ENCODE data around the gene TIMELESS.
"Not testable (repeated sequence)": the region's sequence is repeated elsewhere in the genome, so short reads cannot be mapped to it uniquely, and the experiment has no call there.

TIMELESS gene

DNA sequence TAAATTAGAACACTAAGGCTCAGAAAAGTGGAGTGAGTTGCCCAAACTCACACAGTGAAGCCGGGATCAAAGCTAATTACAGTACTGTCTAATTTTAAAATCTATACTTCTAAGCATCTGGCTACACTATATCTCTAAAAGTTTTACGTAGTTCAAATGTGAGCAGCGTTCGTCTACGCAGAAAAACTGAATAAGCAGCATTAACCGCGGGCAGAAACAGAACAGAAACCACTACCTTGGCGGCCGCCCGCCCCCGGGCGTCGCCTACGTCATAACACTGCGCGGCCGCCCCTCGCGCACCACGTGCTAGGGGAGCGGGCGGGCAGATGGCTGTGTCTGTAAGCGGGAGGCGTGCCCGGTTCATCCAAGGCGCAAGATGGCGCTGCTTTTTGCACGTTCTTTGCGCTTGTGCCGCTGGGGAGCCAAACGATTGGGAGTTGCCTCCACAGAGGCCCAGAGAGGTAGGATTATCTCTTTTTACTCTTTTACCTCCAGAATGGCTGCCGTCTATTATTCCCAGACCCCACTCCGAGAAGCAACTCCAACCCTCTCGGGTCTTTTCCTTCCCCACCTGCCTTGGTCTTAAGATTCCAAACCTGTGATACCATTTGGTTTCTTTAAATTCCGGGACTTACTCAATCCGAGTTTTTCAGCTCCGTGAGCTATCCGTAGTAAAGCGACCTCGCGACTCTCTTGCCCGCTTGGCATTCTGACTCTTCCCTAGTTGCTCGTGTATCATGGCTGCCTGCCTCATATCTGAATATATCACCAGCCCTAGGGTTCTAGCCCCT, 19.2 kb upstream of the TIMELESS start, which contains the start of gene SPRYD4:
Gene SPRYD4 (plus strand): TSS at position 363 of the 791 bp plus-strand sequence. CDS start 14 bp downstream, at position 377.
- peak; percentile 78 for DNase-seq

DNA sequence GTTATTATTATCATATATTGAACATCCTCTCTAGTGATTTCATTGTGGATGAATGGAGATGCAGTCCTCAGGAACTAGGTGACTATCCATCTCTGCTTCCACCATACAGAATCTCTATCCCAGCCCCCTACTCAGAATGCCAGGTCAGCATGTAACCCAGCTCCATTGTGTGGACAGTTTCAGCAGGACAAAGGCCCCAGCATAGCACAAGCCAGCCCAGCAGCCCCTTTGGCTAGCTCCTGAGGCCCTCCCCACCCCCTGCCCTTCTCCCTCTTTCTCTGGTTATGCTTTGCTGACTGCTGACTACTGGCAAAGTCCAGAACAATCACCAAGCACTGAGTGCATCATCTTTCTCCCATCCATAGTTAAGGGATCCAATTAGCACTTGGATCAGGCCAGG, 13.3 kb upstream of the TIMELESS start:
- DNase-seq, result no peak

DNA sequence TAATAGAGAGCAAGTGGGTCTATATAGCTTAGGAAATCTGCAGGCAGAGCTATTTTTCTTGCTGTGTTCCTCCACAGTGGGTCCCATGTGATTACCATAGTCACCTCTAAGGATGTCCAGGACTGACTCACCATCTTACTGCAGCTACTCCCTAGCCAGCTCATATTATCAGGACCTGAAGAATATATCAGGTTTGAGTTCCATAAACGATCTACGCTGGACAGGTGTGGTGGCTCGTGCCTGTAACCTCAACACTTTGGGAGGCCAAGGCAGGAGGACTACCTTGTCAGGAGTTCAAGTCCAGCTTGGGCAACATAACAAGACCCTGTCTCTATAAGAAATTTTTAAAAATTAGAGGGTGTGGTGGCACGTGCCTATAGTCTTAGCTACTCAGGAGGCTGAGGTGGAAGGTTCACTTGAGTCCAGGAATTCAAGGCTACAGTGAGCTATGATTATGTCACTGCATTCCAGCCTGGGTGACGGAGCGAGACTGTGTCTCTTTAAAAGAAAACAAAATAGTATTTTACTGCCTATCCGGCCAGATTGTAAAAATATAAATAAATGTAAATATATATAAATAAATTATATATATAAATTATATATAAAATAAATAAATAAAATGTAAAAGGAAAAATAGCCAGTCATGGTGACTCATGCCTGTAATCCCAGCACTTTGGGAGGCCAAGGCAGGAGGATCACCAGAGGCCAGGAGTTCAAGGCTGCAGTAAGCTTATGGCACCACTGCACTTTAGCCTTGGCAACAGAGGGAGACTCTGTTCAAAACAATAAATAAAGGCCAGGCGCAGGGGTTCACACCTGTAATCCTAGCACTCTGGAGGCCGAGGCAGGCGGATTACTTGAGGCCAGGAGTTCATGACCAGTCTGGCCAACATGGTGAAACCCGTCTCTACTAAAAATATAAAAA, 12.3 kb upstream of the TIMELESS start:
- DNase-seq, result no peak

DNA sequence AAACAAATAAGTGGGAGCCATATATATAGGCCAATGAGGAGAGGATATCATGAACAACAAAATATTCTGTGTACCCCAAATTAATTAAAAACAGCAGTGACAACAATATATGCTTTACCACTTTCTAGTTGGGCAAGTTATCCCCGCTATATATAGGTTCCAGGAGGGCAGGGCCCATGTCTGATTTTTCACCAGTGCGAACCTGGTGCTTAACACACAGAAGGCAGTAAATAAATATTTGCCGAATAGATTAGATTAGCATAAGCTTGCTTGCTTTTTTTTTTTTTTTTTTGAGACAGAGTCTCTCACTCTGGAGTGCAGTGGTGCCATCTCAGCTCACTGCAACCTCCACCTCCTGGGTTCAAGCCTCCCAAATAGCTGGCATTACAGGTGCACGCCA, 8.6 kb upstream of the TIMELESS start:
- DNase-seq, result no peak

DNA sequence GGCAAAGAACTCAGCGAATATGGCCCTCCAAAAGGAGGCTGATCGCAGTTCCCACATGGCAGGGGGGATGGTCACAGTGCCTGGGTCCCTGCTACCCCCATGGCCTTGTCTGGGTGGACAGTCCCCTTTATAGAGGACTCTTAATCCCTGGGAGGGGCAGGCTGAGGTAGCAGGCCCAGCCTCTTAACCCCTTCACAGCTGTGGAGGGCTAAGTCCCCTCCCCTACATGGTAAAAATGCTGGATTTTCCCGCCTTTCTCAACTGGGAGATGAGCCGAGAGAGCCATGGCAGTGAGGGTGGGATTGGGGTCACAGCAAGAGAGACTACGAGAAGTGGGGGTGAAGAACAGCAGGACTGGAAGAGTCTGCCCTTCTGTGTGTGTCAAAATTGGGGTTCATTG, 5.3 kb upstream of the TIMELESS start, which contains the start of gene MIP:
Gene MIP (minus strand): TSS at position 101 of the 400 bp plus-strand sequence. CDS start 44 bp downstream, at position 57.
- DNase-seq, result no peak

DNA sequence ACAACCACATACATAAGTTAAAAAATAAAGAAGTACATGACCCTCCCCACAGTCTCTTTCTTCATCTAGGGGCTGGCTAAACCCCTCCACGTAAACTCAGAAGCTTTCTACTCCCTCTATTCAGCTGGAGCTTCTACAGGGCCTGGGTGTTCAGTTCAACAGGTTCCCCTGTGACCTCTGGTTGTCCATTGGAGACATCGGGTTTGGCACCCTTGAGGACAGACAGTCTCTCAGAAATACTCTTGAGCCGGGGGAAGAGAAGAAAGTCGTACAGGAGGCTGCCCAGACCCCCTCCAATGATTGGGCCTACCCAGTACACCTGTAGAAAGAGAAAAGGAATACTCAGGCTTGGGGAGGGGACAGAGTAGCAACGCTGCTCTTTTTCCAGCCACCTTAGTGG, 1.9 kb upstream of the TIMELESS start:
- DNase-seq, result no peak

DNA sequence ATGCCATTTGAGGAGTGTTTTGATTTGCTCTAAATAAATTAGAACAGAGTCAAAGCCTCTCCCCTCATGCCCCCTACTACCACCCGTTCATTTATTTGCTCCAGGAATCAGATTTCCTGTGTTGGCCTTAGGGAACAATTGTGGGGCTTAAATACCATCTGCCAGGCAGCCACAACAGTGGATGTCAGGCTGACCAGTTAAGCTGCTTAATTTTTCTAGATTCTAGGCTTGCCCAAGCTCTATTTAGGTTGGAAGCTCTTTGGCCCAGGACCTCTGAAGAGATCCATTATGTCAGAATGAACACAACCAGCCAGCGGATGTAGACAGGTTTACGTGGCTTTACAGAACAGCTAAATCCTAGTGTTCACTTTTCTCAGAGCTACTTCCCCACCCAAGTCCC, 1.0 kb upstream of the TIMELESS start:
- no peak for DNase-seq

DNA sequence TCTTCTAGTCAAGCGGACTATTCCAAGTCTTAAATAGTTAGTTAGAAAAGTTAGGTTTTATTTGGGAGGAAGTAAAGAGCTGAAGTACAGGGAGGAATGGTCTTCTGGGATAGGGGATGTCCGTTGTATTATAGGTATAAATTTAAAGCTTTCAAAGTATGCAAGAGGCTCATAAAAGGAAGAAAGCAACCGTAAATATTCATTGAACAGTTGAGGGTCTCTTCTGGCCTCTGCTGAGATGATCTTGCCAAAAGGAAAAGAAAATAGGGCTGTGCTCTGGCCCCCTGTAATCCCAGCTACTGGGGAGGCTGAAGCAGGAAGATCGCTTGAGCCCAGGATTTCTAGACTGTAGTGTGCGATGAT, 377 bp upstream of the TIMELESS start:
- DNase-seq, result no peak

DNA sequence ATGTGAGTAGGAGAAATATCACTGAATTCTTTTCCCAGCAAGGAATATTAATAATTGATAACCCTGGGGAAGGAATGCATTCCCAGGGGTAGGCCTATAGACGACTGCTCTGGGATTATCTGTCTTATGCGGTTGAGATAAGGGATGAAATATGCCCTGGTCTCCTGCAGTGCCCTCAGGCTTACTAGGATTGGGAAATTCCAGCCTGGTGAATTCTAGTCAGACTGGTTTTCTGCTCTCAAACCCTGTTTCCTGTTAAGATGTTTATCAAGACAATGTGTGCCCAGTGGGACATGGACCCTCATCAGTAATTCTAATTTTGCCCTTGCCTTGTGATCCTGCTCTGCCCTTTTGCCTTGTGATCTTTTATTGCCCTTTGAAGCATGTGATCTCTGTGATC, 6.0 kb downstream of the TIMELESS start:
- not testable (repeated sequence) for DNase-seq

DNA sequence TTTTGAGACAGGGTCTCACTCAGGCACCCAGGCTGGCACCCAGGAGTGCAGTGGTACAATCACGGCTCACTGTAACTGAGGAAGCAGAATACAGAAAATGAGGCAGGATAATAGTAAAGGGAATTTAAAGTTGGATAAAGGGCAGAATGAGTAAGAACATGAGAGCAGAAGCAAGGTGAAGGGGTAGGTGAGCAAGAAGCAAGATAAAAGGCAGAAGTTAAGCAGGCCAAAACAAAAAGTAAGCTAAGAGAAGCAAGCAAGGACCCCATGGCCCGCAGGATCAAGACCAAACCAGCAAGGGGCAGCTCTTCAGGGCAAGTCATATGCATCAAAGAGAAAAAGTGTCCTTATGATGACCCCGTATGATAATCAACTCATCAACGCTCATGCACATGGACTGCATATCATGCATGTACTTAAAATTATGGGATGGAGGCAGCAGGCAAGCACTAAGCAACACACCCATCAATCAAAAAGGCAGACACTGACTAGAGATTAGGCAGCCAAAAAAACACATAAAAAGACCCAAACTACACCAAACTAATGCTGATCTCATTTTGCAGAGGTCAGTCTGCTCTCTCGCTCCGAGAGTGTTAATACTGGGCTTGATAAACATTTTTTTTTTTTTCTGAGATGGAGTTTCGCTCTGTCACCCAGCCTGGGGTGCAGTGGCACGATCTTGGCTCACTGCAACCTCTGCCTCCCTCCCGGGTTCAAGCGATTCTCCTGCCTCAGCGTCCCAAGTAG, 11.6 kb downstream of the TIMELESS start:
- no peak for DNase-seq

DNA sequence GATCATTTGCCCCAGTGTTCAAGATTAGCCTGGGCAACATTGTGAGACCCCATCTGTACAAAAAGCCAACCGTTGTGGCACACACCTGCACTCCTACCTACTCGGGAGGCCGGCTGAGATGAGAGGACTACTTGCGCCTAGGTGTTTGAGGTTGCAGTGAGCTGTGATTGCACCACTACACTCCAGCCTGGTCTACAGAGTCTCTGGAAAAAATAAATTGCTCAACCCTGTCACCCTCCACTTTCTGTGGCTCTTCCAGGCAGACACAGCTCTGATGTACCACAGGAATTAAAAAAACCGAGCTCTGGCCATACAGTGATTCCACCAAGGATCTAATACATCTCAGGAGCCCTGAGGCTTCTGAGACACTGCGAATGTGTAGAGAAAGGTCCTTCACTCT, 14.4 kb downstream of the TIMELESS start:
- no peak for DNase-seq

DNA sequence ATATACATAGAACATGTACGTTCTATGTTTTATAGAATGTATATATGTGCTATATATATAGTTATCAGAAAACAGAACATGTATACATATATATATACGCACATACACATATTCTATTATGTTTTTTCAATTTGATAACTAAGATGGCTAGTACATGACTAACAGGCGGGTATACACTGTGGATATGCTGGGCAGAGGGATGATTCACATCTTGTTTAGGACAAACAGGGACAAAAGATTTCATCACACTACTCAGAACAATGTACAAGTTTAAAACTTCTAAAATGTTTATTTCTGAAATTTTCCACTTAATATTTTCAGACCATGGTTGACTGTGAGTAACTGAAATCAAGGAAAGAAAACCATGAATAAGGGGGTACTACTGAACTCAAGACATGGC, 17.4 kb downstream of the TIMELESS start:
- DNase-seq, result no peak

DNA sequence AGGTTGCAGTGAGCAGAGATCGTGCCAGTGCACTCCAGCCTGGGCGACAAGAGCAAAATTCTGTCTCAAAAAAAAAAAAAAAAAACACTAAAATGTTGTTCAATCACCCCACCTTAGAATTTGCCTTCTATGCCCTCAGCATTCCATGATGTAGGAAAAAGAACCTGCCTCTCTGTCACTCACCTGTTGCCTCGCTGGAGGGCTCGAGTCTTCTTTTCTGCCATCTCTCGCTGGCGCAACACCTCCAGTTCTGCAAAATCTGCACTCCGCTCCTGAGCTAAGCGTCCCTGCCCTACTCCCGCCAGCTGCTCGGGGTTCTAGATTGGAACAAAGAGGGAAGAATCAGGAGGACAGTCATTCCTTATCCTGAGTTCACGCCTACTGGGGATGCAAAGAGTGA, 17.9 kb downstream of the TIMELESS start:
- DNase-seq, result no peak

DNA sequence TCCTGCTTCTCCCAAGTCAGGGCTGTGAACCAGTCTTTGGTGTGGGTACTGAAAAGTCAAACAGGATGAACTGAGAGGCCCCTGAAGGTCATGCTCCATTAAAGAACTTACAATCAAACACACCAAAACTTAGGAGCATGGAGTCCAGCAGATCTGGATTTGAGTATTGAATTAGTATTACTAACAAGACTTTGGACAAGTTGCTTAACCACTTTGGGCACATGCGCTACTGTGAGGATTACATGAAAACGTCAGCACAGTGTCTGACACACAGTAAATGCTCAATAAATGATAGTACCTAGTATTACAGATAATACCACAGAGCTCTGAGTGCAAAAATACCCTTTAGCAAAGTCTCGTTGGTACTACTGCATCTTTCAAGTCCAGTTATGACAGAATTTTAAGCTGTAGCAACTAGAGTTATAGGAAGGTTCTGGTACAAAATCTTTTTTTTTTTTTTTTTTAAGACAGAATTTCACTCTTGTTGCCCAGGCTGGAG, 23.2 kb downstream of the TIMELESS start:
- no peak for DNase-seq

DNA sequence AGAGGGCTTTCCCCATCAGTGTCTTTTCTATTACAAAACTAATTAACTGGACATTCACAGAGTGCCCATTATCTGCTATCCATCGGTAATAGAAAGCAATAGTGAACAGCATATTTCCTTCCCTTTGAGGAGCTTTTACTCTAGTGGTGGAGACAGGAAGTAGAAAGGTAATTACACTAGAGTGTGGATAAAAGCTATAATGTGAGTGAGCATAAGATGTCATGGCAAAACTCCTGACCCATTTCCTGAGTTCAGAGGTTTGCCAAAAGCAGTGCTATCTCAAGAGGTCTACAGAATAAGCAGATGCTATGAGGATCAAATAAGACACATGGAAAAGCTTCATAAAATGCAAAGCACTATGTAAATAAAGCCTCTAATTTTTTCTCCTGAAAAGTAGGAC, 24.0 kb downstream of the TIMELESS start:
- DNase-seq, result no peak

DNA sequence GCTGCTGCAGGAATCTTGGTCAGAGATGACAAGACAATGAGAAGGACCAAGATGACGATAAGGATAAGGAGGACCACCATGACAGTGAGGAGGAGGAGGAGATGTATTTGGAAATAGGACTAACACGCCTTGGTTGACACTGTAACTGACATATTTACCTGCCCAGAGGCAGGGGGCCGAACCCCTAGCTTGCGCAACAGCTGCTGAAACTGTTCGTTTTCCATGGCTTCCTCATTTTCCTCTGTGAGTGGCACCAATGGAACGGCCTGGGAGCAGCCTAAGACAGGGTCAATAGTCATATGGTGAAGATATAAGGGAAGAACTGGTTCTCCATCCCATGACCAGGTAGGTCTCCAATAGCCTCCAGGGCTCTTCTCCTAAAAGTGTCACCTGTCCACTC, 28.8 kb downstream of the TIMELESS start:
- no peak for DNase-seq

DNA sequence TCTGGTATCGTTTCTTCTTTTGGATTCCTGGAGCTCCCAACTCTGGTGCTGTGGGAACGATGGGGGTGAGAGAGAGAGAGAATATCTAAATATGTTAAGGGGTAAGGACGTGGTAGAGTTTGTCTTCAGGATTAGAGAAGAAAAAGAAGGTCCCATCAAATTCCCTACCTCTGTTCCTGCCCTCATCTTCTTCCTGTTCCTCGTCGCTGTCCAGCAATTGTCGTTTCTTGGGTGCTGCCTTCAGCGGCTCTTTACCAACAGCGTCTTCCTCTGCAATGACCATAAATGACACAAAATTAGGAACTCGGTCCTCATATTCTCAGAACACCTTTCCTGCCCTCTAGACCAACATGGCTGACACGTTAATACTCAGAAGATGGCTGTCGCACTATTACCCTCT, 31.5 kb downstream of the TIMELESS start:
- DNase-seq, result no peak

DNA sequence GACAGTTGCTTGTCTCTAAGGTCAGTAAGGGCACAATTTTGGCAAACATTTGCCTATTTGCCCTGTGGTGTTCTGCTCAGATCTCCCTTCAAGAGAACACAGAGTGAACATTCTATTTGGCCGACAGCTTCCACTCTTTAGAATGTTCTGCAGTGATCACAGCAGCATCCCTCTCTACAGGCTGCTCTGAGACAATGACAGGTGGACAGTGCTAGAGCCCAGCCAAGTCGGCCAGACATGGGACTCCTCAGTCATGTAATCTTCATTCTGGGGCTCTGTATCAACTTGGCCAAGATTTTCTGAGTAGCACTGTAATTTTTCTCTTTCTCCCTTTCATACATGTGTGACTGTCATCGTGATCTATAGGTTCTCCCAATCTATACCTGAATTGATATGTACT, 34.8 kb downstream of the TIMELESS start:
- no peak for DNase-seq

DNA sequence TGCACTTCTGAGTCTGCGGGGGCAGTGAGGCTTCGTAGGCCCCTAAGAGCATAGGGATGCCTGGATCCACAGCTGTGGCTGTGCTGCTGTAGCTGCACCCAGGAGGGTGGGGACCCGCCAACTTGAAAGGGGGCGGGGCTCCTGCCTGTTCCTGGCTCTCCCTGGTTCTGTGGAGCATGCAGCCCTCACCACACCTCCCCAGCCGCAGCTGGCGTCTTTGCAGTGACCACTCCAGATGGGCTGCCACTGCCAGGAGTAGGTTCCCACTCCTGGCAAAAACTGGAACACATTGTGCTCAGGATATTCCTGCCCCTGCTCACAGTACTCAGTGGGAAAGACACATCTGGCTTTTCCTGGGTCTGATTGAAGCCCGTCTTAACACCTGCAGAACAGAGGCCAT, 35.8 kb downstream of the TIMELESS start:
- DNase-seq, result no peak

DNA sequence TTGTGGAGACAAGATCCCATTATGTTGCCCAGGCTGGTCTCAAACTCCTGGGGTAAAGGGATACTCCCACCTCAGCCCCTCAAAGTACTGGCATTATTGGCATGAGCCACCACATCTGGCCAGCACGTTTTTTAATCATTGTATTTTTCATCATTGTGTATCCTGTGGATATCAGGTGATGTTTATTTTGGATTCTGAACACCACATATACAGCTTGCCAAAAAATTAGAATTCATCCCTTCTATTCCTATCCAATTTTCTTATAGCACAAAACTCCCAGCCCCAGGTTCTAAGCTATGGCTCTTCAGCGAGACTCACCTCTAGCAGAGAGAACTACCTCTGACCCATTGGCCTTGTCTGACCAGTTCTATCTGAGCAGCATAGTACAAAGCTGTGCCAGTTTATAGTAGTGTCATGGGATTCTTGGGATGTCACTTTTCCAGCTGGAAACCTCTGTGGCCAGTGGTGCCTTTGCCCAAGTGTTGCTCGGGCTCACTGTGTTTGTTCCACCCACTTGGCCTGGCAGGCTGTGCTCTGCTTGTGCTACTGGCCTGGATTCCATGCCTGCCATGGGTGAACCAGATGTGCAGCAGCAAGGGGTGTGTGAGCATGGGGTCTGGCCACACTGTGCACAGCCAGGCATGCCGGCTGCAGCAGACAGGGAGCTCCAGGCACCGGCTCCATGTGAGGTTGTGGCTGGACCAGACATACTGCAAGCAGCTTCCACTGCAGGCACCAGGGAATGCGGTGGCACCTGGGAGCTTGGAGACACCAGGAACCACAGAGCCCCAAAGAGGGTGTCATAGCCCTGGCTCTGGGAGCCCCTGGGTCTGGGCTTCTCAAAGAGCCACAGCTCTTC, 37.2 kb downstream of the TIMELESS start:
- no peak for DNase-seq

DNA sequence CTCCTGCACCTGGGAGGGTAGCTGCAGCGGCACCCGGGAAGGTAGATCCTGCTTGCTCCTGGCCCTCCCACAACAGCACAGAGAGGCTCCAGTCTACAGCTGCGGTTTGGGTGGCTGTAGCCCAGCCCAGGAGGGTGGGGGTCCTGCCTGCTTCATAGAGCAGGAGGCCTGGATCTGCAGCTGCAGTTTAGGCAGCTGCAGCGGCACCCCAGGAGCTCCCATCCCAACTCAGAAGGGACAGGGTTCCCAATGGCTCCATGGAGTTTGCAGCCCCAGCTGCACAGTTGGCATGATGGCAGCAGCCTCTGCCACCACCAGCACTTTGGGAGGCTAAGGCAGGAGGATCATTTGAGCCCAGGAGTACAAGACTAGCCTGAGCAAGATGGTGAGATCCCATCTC, 38.5 kb downstream of the TIMELESS start:
- no peak for DNase-seq

DNA sequence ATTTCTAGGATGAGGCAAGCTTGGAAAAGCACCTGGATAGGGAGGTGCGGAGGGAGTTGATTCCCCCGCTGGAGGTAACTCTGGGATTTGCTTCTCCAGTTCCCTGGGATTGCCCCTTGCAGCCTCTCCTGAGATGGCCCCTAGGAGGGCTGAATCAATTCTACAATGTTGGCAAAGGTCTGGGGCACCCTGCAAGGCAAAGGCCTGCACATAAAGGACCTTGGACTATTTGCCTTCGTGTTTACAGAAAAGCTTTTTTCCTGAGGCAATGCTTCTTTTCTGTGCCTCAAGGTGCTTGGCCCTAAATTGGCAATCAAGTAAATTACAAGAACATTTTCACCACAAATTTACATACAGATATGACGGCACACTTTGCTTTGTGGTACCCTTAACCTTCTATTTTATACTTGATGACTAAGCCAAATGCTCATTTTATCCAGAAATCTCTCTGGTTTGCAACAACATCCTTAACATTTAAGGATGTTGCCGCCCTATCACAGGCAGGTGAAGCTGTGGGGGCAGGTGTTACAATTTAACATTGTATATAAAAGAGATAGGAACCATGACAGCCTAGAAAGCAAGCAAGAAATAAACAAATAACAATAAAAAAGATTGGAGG, 40.3 kb downstream of the TIMELESS start:
- no peak for DNase-seq
